HepG2 (cell line): Measurements from ENCODE around the gene SFI1.

Experiments used
- CTCF ChIP-seq: sonication (generic); formaldehyde crosslinking; IDR thresholded peaks from 2 replicates; pipeline ENCODE4 v1.5.0; 2020; ENCODE audit warnings: mild to moderate bottlenecking, missing genetic modification reagents, moderate library complexity
- EP300 ChIP-seq, 3 experiments: sonication (generic) in 1 of 3; formaldehyde crosslinking in 1 of 3; IDR thresholded peaks; 2 replicates each; pipeline versions ENCODE4 v1.5.1 to v1.6.1; 2011 to 2020; ENCODE audit warnings: low read depth in 2 of 3, low read length in 2 of 3, borderline replicate concordance in 1 of 3, improper control_type of control experiment in 1 of 3, mild to moderate bottlenecking in 1 of 3, missing genetic modification reagents in 1 of 3, moderate library complexity in 1 of 3
- HDAC2 ChIP-seq: sonication (generic); formaldehyde crosslinking; IDR thresholded peaks from 2 replicates; pipeline ENCODE4 v1.4.0; 2020; ENCODE audit warnings: missing genetic modification reagents
- MEF2D ChIP-seq: sonication (generic); formaldehyde crosslinking; IDR thresholded peaks from 2 replicates; pipeline ENCODE4 v1.5.1; 2020; ENCODE audit warnings: mild to moderate bottlenecking, missing genetic modification reagents
- PBX3 ChIP-seq: sonication (generic); formaldehyde crosslinking; IDR thresholded peaks from 2 replicates; pipeline ENCODE4 v1.8.1; 2023; ENCODE audit warnings: missing genetic modification reagents, inconsistent platforms, borderline replicate concordance
- POLR2A ChIP-seq, 2 experiments: IDR thresholded peaks; 2 replicates each; pipeline ENCODE4 v1.6.1; 2011; ENCODE audit warnings: low read depth in 2 of 2, low read length in 2 of 2, mild to moderate bottlenecking in 1 of 2, moderate library complexity in 1 of 2; ENCODE audit not compliant: insufficient read depth in 1 of 2
- SP1 ChIP-seq, 2 experiments: fragments of 450-650 bp in 1 of 2; sonication (generic) in 1 of 2; formaldehyde crosslinking in 1 of 2; IDR thresholded peaks; 2 replicates each; pipeline versions ENCODE4 v1.4.0 to v1.6.1; 2016 to 2020; ENCODE audit warnings: missing genetic modification reagents in 1 of 2
- SUZ12 ChIP-seq: fragments of 150-350 bp; IDR thresholded peaks from 2 replicates; pipeline ENCODE4 v1.6.1; 2014; ENCODE audit warnings: low read depth, low read length

- no peak for TF ChIP-seq EP300 (IDR thresholded peaks at IDR 0.05; ENCODE audit: low read depth in 2 of 2, low read length in 2 of 2)
- TF ChIP-seq EP300 (CRISPR knock-in tag; IDR thresholded peaks at IDR 0.05; ENCODE audit: borderline replicate concordance), result no peak
- TF ChIP-seq SP1 (IDR thresholded peaks at IDR 0.05), result no peak
- no peak for TF ChIP-seq SP1 (CRISPR knock-in tag; IDR thresholded peaks at IDR 0.05)
- TF ChIP-seq MEF2D, result no peak
- no peak for TF ChIP-seq POLR2A (IDR thresholded peaks at IDR 0.05; ENCODE audit: insufficient read depth in 1 of 2, low read depth in 2 of 2, low read length in 2 of 2)
- no peak for TF ChIP-seq HDAC2 (CRISPR knock-in tag)
- TF ChIP-seq SUZ12, result no peak
- TF ChIP-seq CTCF (CRISPR knock-in tag), result no peak
- TF ChIP-seq PBX3, result no peak
Measured at GRCh38 chr22:31651664-31652063, 155.3 kb downstream of the SFI1 start.
